K562 (cell line): ENCODE measurements around the gene OR4N5. TPM values are rescaled to one million over a fixed set of nuclear protein-coding genes. Genes with fewer than 3 reads are reported as not detected.

Experiments used
- ATAC-seq: fragments of 200-7000 bp; cut with Tn5 transposase; 3 replicates; pipeline ENCODE4 v1.9.1; 2020; ENCODE audit warnings: moderate library complexity
- BruUV-seq: library from RNA; stranded (reverse); fragments of 400-500 nt; replicated peaks from 2 replicates; lab custom pipeline; 2021; lab: Mats Ljungman, UMichigan
- CTCF ChIA-PET: fragments of 300-600 bp; formaldehyde crosslinking; extraction: SDS; loops from one replicate; lab custom pipeline; 2021; ENCODE audit warnings: low intra/inter-chr PET ratio; lab: Yijun Ruan, JAX
- POLR2A ChIA-PET: fragments of 300-600, 350-650 bp; sonication (Branson Sonifier 250); formaldehyde crosslinking; extraction: SDS; loops from one replicate; lab custom pipeline; 2021; ENCODE audit warnings: antibody characterized with exemption, inconsistent platforms; lab: Yijun Ruan, JAX
- DNase-seq, 4 experiments: peaks; one replicate each; pipeline versions ENCODE4 v3.0.0 to v3.0.0-alpha.2; 2011 to 2018; ENCODE audit warnings: low spot score in 3 of 4, mixed read lengths in 3 of 4; ENCODE audit errors: extremely low read depth in 1 of 4
- FAIRE-seq: peaks from 2 replicates; lab custom pipeline; 2011; peaks lifted over from hg19 to GRCh38; lab: Jason Lieb, UNC
- H2AFZ ChIP-seq: 2 replicates; pipeline ENCODE4 v1.6.0; 2011; ENCODE audit warnings: low read depth, low read length, control low read depth, inconsistent platforms
- H3K27ac ChIP-seq: fragments of 200-600 bp; 3 replicates; pipeline ENCODE4 v1.8.0; 2011; ENCODE audit warnings: low read depth, mild to moderate bottlenecking, control low read depth, inconsistent platforms, low read length, moderate library complexity, mixed read lengths; ENCODE audit errors: extremely low read depth
- H3K27me3 ChIP-seq, 2 experiments: fragments of 300-600 bp in 1 of 2; 2 replicates in 1 of 2; 3 replicates in 1 of 2; pipeline versions ENCODE4 v1.6.0 to v1.8.0; 2011; ENCODE audit warnings: inconsistent platforms in 2 of 2, low read length in 2 of 2, mild to moderate bottlenecking in 1 of 2, mixed read lengths in 1 of 2, moderate library complexity in 1 of 2; ENCODE audit not compliant: control insufficient read depth in 2 of 2, insufficient read depth in 2 of 2
- H3K36me3 ChIP-seq: fragments of 300-600 bp; 3 replicates; pipeline ENCODE4 v1.8.0; 2011; ENCODE audit warnings: mild to moderate bottlenecking, low read length, inconsistent platforms; ENCODE audit not compliant: control insufficient read depth, insufficient read depth
- H3K4me1 ChIP-seq, 2 experiments: fragments of 200-600 bp in 1 of 2; replicated peaks in 1 of 2; 2 replicates in 1 of 2; 3 replicates in 1 of 2; pipeline versions ENCODE4 v1.5.1 to v1.8.0; 2011; ENCODE audit warnings: inconsistent platforms in 2 of 2, low read length in 2 of 2, mild to moderate bottlenecking in 1 of 2, mixed read lengths in 1 of 2, moderate library complexity in 1 of 2; ENCODE audit not compliant: control insufficient read depth in 2 of 2, insufficient read depth in 2 of 2
- H3K4me2 ChIP-seq: 2 replicates; pipeline ENCODE4 v1.6.1; 2011; ENCODE audit warnings: low read length, control low read depth, inconsistent platforms, mixed read lengths; ENCODE audit not compliant: insufficient read depth
- H3K4me3 ChIP-seq: fragments of 200-600 bp; sonication (generic), shearing (Covaris generic); 2 replicates; pipeline ENCODE4 v1.5.1; 2016; ENCODE audit warnings: control low read depth, inconsistent platforms
- H3K79me2 ChIP-seq: fragments of 200-600 bp; 3 replicates; pipeline ENCODE4 v1.8.0; 2011; ENCODE audit warnings: low read length, inconsistent platforms; ENCODE audit not compliant: control insufficient read depth, insufficient read depth
- H3K9ac ChIP-seq, 2 experiments: 2 replicates each; pipeline versions ENCODE4 v1.6.0 to v1.6.1; 2011; ENCODE audit warnings: low read depth in 2 of 2, low read length in 2 of 2, control low read depth in 1 of 2, inconsistent platforms in 1 of 2, mild to moderate bottlenecking in 1 of 2, mixed read lengths in 1 of 2; ENCODE audit not compliant: insufficient read depth in 1 of 2
- H3K9me1 ChIP-seq: one replicate; pipeline ENCODE4 v1.6.0; 2011; ENCODE audit warnings: inconsistent platforms, mild to moderate bottlenecking, low read length, moderate library complexity; ENCODE audit not compliant: control insufficient read depth, insufficient read depth
- H3K9me3 ChIP-seq: replicated peaks from 2 replicates; pipeline ENCODE4 v1.5.1; 2011; ENCODE audit warnings: low read depth, low read length, inconsistent platforms; ENCODE audit not compliant: control insufficient read depth, insufficient read depth
- H4K20me1 ChIP-seq: replicated peaks from 2 replicates; pipeline ENCODE4 v1.6.1; 2011; ENCODE audit warnings: low read length, inconsistent platforms, mixed read lengths; ENCODE audit not compliant: control insufficient read depth, insufficient read depth
- DMBX1 ChIP-seq: fragments of 250-450 bp; sonication (Bioruptor Pico); IDR thresholded peaks from 2 replicates; pipeline ENCODE4 v1.8.0; 2022; ENCODE audit warnings: inconsistent platforms, mild to moderate bottlenecking, moderate library complexity, borderline replicate concordance
- PCBP2 ChIP-seq: fragments of 200-400 bp; formaldehyde crosslinking; IDR thresholded peaks from 2 replicates; pipeline ENCODE4 v1.6.1; 2018; ENCODE audit warnings: low read length, low read depth, mild to moderate bottlenecking, moderate library complexity; ENCODE audit not compliant: poor library complexity, severe bottlenecking
- SMAD4 ChIP-seq: fragments of 250-450 bp; sonication (Bioruptor Pico); conservative IDR thresholded peaks from 2 replicates; pipeline ENCODE4 v1.8.0; 2021; ENCODE audit warnings: inconsistent platforms, mild to moderate bottlenecking, moderate library complexity
- WGBS: fragments of 100-300 bp; shearing (Covaris generic); methylation state at CpG from one replicate; pipeline ENCODE4 v1.1.6; 2016; ENCODE audit warnings: low coverage, mixed read lengths; ENCODE audit not compliant: insufficient coverage; ENCODE audit errors: missing lambda C conversion rate; 5-methylcytosine and 5-hydroxymethylcytosine counted together
- in situ Hi-C: fragments of 300-500 bp; cut with MboI; formaldehyde crosslinking; loops from 4 replicates; pipeline ENCODE4 v1.15.0; 2018; ENCODE audit warnings: inconsistent platforms, mixed read lengths
- intact Hi-C: fragments of 100-400 bp; cut with micrococcal nuclease; formaldehyde crosslinking; loops from 2 replicates; pipeline ENCODE4 v1.14.2; 2022
- polyA plus RNA-seq, 8 experiments: library from polyadenylated mRNA; depleted of rRNA in 4 of 8; stranded (reverse) in 5 of 8; unstranded in 3 of 8; fragments of >200 nt; fragmentation: Nextera tagmentation in 2 of 8; fragmentation: Illumina TruSeq in 1 of 8; extraction: Ambion mirVana in 2 of 8; extraction: Trizol in 1 of 8; gene quantifications; 2 replicates each; pipeline versions ENCODE4 v1.2.1 to v1.2.3, GENCODE V29; 2011 to 2014; ENCODE audit warnings: inconsistent platforms in 1 of 8, missing spikeins in 1 of 8
- total RNA-seq, 7 experiments: library from RNA; depleted of rRNA in 6 of 7; stranded (reverse); fragments of >200 nt in 6 of 7; fragmentation: Illumina TruSeq in 2 of 7; extraction: Trizol in 2 of 7; gene quantifications; 2 replicates each; pipeline versions ENCODE4 v1.2.1 to v1.2.3, GENCODE V29; 2011 to 2021; ENCODE audit warnings: low replicate concordance in 1 of 7
- TF ChIP-seq, protein P1 (sequence below): sonication (generic); IDR thresholded peaks from 2 replicates; pipeline ENCODE4 v1.6.1; 2016
- TF ChIP-seq, protein P2 (sequence below): fragments of 450-650 bp; IDR thresholded peaks from 2 replicates; pipeline ENCODE4 v1.6.1; 2016
- TF ChIP-seq, protein P3 (sequence below), 2 experiments: fragments of 450-650 bp in 1 of 2; sonication (generic) in 1 of 2; formaldehyde crosslinking in 1 of 2; IDR thresholded peaks in 1 of 2; conservative IDR thresholded peaks in 1 of 2; 2 replicates each; pipeline versions ENCODE4 v1.6.1 to v1.8.1; 2016 to 2023; ENCODE audit warnings: mild to moderate bottlenecking in 2 of 2, moderate library complexity in 2 of 2, inconsistent platforms in 1 of 2, missing genetic modification reagents in 1 of 2
- TF ChIP-seq, protein P4 (sequence below): fragments of 450-650 bp; IDR thresholded peaks from 2 replicates; pipeline ENCODE4 v1.6.1; 2017; ENCODE audit warnings: antibody characterized with exemption, mild to moderate bottlenecking

The OR4N5 gene
- total and polyA plus RNA-seq, 9 of the 15 experiments (the other 6 are each of a cell fraction or from before 2014, with no cell fraction given), result not detected

DNA sequence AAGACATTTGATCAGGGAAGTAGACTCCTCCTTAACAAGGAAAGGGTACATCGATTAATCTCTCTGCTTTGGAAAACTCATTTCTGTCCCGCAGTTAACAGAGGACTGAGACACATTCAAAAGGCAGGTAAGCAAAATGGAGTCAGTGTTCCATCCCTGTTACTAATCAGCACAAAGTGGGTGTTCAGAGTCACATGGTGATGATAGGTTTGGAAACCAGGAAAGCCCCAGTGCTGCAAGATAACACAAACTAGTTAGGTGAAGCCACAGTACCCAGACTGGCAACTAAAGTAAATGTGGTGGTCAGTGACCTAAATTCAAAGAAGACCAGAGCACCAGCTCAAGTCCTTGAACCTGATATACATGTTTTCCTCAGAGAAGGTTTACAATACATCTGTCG is 26.3 kb upstream of the OR4N5 start:
- Histone ChIP-seq H3K9me1 (no peaks in the 10 kb centered on the region), H3K27ac (no peak overlapping the region), H2AFZ (peak overlapping the region; percentile 89), H3K9ac (no peak overlapping the region)
- WGBS, result 45% methylated on average over 3 of the region's 3 CpGs
- FAIRE-seq, result no peak
- in situ Hi-C loops, result no loop called here
- TF ChIP-seq, protein P1, sequence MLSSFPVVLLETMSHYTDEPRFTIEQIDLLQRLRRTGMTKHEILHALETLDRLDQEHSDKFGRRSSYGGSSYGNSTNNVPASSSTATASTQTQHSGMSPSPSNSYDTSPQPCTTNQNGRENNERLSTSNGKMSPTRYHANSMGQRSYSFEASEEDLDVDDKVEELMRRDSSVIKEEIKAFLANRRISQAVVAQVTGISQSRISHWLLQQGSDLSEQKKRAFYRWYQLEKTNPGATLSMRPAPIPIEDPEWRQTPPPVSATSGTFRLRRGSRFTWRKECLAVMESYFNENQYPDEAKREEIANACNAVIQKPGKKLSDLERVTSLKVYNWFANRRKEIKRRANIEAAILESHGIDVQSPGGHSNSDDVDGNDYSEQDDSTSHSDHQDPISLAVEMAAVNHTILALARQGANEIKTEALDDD, result peak; percentile 49
- 0 out of 2 replicates have a peak, but pooled peaks have one; percentile 51 for TF ChIP-seq DMBX1
- TF ChIP-seq, protein P2, sequence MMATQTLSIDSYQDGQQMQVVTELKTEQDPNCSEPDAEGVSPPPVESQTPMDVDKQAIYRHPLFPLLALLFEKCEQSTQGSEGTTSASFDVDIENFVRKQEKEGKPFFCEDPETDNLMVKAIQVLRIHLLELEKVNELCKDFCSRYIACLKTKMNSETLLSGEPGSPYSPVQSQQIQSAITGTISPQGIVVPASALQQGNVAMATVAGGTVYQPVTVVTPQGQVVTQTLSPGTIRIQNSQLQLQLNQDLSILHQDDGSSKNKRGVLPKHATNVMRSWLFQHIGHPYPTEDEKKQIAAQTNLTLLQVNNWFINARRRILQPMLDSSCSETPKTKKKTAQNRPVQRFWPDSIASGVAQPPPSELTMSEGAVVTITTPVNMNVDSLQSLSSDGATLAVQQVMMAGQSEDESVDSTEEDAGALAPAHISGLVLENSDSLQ, result no peak
- TF ChIP-seq SMAD4, result 0 out of 2 replicates have a peak, but pooled peaks have one; percentile 25
- TF ChIP-seq, protein P3, sequence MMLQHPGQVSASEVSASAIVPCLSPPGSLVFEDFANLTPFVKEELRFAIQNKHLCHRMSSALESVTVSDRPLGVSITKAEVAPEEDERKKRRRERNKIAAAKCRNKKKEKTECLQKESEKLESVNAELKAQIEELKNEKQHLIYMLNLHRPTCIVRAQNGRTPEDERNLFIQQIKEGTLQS (IDR thresholded peaks at IDR 0.05), result no peak
- TF ChIP-seq, protein P3 (CRISPR knock-in tag; conservative IDR thresholded peaks at IDR 0.05), result no peak
- TF ChIP-seq PCBP2, result no peak
- TF ChIP-seq, protein P4, sequence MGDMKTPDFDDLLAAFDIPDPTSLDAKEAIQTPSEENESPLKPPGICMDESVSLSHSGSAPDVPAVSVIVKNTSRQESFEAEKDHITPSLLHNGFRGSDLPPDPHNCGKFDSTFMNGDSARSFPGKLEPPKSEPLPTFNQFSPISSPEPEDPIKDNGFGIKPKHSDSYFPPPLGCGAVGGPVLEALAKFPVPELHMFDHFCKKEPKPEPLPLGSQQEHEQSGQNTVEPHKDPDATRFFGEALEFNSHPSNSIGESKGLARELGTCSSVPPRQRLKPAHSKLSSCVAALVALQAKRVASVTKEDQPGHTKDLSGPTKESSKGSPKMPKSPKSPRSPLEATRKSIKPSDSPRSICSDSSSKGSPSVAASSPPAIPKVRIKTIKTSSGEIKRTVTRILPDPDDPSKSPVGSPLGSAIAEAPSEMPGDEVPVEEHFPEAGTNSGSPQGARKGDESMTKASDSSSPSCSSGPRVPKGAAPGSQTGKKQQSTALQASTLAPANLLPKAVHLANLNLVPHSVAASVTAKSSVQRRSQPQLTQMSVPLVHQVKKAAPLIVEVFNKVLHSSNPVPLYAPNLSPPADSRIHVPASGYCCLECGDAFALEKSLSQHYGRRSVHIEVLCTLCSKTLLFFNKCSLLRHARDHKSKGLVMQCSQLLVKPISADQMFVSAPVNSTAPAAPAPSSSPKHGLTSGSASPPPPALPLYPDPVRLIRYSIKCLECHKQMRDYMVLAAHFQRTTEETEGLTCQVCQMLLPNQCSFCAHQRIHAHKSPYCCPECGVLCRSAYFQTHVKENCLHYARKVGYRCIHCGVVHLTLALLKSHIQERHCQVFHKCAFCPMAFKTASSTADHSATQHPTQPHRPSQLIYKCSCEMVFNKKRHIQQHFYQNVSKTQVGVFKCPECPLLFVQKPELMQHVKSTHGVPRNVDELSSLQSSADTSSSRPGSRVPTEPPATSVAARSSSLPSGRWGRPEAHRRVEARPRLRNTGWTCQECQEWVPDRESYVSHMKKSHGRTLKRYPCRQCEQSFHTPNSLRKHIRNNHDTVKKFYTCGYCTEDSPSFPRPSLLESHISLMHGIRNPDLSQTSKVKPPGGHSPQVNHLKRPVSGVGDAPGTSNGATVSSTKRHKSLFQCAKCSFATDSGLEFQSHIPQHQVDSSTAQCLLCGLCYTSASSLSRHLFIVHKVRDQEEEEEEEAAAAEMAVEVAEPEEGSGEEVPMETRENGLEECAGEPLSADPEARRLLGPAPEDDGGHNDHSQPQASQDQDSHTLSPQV, result peak; percentile 41; the same call in 1 of the 2 replicates
- TF ChIP-seq, all 486 proteins: peak for 4
- no peak for ATAC-seq
- peaks cover 3% of the 10 kb centered on the region; the same call in 1 of the 2 replicates for H3K9me3 ChIP-seq
- H3K4me3 ChIP-seq, result no peak overlapping the region
- peak in 1 of 4 experiments; percentile 10 for DNase-seq
- POLR2A ChIA-PET, result no interaction called here
- CTCF ChIA-PET, result no interaction called here
- H3K4me1 ChIP-seq, result peaks cover 0 to 16% of the 10 kb centered on the region in 2 experiments; a peak in 2 of 5 replicates
- intact Hi-C loops, result no loop called here
- H3K79me2 ChIP-seq, result no peaks in the 10 kb centered on the region
- BruUV-seq, result no TSS peak
- H3K4me2 ChIP-seq, result no peak overlapping the region
- H3K36me3 ChIP-seq, result no peaks in the 10 kb centered on the region
- H4K20me1 ChIP-seq, result no peaks in the 10 kb centered on the region
- no peaks in the 10 kb centered on the region for H3K27me3 ChIP-seq
